HL-60 (cell line): Measurements from ENCODE around the gene KDR.

Experiments used
- POLR2AphosphoS5 ChIP-seq: IDR thresholded peaks from 2 replicates; pipeline ENCODE4 v1.6.1; 2012; ENCODE audit warnings: low read depth
- SPI1 ChIP-seq: IDR thresholded peaks from 2 replicates; pipeline ENCODE4 v1.6.1; 2012; ENCODE audit warnings: low read depth, mild to moderate bottlenecking, borderline replicate concordance
- TF ChIP-seq, protein P1 (sequence below): IDR thresholded peaks from one replicate; pipeline ENCODE4 v1.5.1; 2011; ENCODE audit warnings: low read length, control low read depth, inconsistent platforms; ENCODE audit not compliant: insufficient read depth
- TF ChIP-seq, protein P2 (sequence below): IDR thresholded peaks from 2 replicates; pipeline ENCODE4 v1.6.1; 2012; ENCODE audit warnings: low read depth; ENCODE audit not compliant: insufficient replicate concordance

- TF ChIP-seq, protein P1, sequence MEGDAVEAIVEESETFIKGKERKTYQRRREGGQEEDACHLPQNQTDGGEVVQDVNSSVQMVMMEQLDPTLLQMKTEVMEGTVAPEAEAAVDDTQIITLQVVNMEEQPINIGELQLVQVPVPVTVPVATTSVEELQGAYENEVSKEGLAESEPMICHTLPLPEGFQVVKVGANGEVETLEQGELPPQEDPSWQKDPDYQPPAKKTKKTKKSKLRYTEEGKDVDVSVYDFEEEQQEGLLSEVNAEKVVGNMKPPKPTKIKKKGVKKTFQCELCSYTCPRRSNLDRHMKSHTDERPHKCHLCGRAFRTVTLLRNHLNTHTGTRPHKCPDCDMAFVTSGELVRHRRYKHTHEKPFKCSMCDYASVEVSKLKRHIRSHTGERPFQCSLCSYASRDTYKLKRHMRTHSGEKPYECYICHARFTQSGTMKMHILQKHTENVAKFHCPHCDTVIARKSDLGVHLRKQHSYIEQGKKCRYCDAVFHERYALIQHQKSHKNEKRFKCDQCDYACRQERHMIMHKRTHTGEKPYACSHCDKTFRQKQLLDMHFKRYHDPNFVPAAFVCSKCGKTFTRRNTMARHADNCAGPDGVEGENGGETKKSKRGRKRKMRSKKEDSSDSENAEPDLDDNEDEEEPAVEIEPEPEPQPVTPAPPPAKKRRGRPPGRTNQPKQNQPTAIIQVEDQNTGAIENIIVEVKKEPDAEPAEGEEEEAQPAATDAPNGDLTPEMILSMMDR, result no peak
- TF ChIP-seq POLR2AphosphoS5, result no peak
- no peak for TF ChIP-seq SPI1
- TF ChIP-seq, protein P2, sequence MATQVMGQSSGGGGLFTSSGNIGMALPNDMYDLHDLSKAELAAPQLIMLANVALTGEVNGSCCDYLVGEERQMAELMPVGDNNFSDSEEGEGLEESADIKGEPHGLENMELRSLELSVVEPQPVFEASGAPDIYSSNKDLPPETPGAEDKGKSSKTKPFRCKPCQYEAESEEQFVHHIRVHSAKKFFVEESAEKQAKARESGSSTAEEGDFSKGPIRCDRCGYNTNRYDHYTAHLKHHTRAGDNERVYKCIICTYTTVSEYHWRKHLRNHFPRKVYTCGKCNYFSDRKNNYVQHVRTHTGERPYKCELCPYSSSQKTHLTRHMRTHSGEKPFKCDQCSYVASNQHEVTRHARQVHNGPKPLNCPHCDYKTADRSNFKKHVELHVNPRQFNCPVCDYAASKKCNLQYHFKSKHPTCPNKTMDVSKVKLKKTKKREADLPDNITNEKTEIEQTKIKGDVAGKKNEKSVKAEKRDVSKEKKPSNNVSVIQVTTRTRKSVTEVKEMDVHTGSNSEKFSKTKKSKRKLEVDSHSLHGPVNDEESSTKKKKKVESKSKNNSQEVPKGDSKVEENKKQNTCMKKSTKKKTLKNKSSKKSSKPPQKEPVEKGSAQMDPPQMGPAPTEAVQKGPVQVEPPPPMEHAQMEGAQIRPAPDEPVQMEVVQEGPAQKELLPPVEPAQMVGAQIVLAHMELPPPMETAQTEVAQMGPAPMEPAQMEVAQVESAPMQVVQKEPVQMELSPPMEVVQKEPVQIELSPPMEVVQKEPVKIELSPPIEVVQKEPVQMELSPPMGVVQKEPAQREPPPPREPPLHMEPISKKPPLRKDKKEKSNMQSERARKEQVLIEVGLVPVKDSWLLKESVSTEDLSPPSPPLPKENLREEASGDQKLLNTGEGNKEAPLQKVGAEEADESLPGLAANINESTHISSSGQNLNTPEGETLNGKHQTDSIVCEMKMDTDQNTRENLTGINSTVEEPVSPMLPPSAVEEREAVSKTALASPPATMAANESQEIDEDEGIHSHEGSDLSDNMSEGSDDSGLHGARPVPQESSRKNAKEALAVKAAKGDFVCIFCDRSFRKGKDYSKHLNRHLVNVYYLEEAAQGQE, result no peak
These were observed 59.4 kb downstream of the KDR start for GRCh38 chr4:55066018-55066417.
